Ovary (tissue), 9 donors: ENCODE data around the gene CRELD2. TPM values are rescaled to one million over a fixed set of nuclear protein-coding genes. Genes with fewer than 3 reads are reported as not detected.

Source experiments
- DNase-seq, 5 donors: peaks; one replicate each; pipeline ENCODE4 v3.0.0-alpha.2; 2019 to 2020
- H3K27ac ChIP-seq, 2 donors: fragments of 200-600 bp; one replicate each; pipeline versions ENCODE4 v1.5.1 to v1.8.0; 2019 to 2022
- H3K27me3 ChIP-seq: fragments of 200-600 bp; one replicate; pipeline ENCODE4 v1.8.0; 2022
- H3K36me3 ChIP-seq: fragments of 200-600 bp; sonication (generic); one replicate; pipeline ENCODE4 v1.5.1; 2019
- H3K4me1 ChIP-seq: one replicate; pipeline ENCODE4 v1.8.1; 2013; ENCODE audit warnings: mild to moderate bottlenecking, moderate library complexity; ENCODE audit not compliant: insufficient read depth
- H3K4me3 ChIP-seq: fragments of 200-600 bp; sonication (generic); one replicate; pipeline ENCODE4 v1.5.1; 2017
- H3K9me3 ChIP-seq, 2 donors: fragments of 200-600 bp in 1 of 2; sonication (generic) in 1 of 2; one replicate each; pipeline versions ENCODE4 v1.5.1 to v1.8.1; 2013 to 2019; ENCODE audit warnings: mild to moderate bottlenecking in 1 of 2, moderate library complexity in 1 of 2
- CTCF ChIP-seq, 3 donors: fragments of 450-650 bp in 2 of 3; fragments of 200-600 bp in 1 of 3; IDR thresholded peaks; one replicate each; pipeline versions ENCODE4 v1.5.1 to v1.8.0; 2016 to 2022; ENCODE audit warnings: antibody characterized with exemption in 3 of 3, mild to moderate bottlenecking in 1 of 3
- EP300 ChIP-seq: sonication (generic); formaldehyde crosslinking; IDR thresholded peaks from one replicate; pipeline ENCODE4 v1.6.1; 2017; ENCODE audit warnings: antibody characterized with exemption
- POLR2A ChIP-seq: fragments of 450-650 bp; IDR thresholded peaks from one replicate; pipeline ENCODE4 v1.6.1; 2017; ENCODE audit warnings: antibody characterized with exemption, mild to moderate bottlenecking, moderate library complexity
- WGBS, 3 donors: extraction: QIAGEN DNeasy Blood & Tissue Kit in 1 of 3; methylation state at CpG; one replicate each; pipeline versions ENCODE4 v1.1.5 to v1.1.7; 2013 to 2017; 5-methylcytosine and 5-hydroxymethylcytosine counted together
- intact Hi-C, 4 donors: fragments of 100-400 bp; cut with DNase I; formaldehyde crosslinking; loops; one replicate each; pipeline versions ENCODE4 v1.11.0 to v1.15.1; 2022 to 2023
- polyA plus RNA-seq, 2 donors: library from polyadenylated mRNA; stranded (reverse); fragments of 200-250 nt in 1 of 2; fragments of 350-450 nt in 1 of 2; fragmentation: Illumina TruSeq in 1 of 2; extraction: RNeasy Lipid Tissue Mini Kit (QIAGEN cat#74804) in 1 of 2; gene quantifications; one replicate each; pipeline ENCODE4 v1.2.3, GENCODE V29; 2013 to 2014
- total RNA-seq, 7 donors: library from RNA; depleted of rRNA in 2 of 7; stranded (reverse); fragments of >200 nt in 2 of 7; fragmentation: NEBNext Ultra II Directional in 3 of 7; extraction: Animal tissue kit (Norgen Biotek cat#: 25700) in 3 of 7; gene quantifications; one replicate each; pipeline versions ENCODE4 v1.1.0 to v1.2.4, GENCODE V29; 2016 to 2023
- donor health status: DM: no; HTN: no; CAD: no; lungs with moderate emphysema.
- donor health status: DM: no; HTN: no; CAD: no.
- donor health status: Bipolar disorder and iron deficiency.
- donor health status: DM: yes; HTN: yes; CAD: no.
- donor health status: DM: no; HTN: no; CAD: no.
- donor health status: DM: yes; HTN: yes; CAD: no.

The CRELD2 gene
- total and polyA plus RNA-seq, 9 donors = 9.5 to 53.4 (median 24.6) TPM

GRCh38 chr22:49935561-49935960, 17.1 kb downstream of the CRELD2 start:
- peaks cover 15% of the 10 kb centered on the region for H3K4me1 ChIP-seq
- peak overlapping the region; percentile 77 to 95 for H3K27ac ChIP-seq
- TF ChIP-seq CTCF (IDR thresholded peaks at IDR 0.05) (no peak), EP300 (no peak), POLR2A (no peak)
- H3K36me3 ChIP-seq = no peaks in the 10 kb centered on the region
- 4 to 21% (median 10%) methylated on average over 2 to 16 of the region's 16 CpGs for WGBS, 3 donors
- no peaks in the 10 kb centered on the region for H3K9me3 ChIP-seq
- no peaks in the 10 kb centered on the region for H3K27me3 ChIP-seq
- peak overlapping the region; percentile 42 for H3K4me3 ChIP-seq
- no peak for DNase-seq
- intact Hi-C loops = loop anchor here in 1 of 4 donors (5.0 kb wide), 1 partner anchor 37 kb away; no protein-coding TSS in a partner anchor

- peak overlapping the region; percentile 58 to 95 for H3K27ac ChIP-seq
- no peaks in the 10 kb centered on the region for H3K36me3 ChIP-seq
Measured at GRCh38 chr22:49936018-49936972, 17.9 kb downstream of the CRELD2 start.

GRCh38 chr22:49936973-49937757, 18.7 kb downstream of the CRELD2 start:
- TF ChIP-seq EP300 (no peak), POLR2A (no peak), CTCF (IDR thresholded peaks at IDR 0.05) (no peak)
- Histone ChIP-seq H3K4me3 (no peak overlapping the region), H3K27ac (peak overlapping the region; percentile 58 to 95), H3K9me3 (no peaks in the 10 kb centered on the region), H3K27me3 (no peaks in the 10 kb centered on the region), H3K36me3 (no peaks in the 10 kb centered on the region), H3K4me1 (peaks cover 15% of the 10 kb centered on the region)
- 39 to 56% (median 45%) methylated on average over 21 of the region's 21 CpGs for WGBS, 3 donors
- no peak for DNase-seq
- intact Hi-C loops = loop anchor here in 1 of 4 donors (5.0 kb wide), 1 partner anchor 35 kb away; no protein-coding TSS in a partner anchor

More at GRCh38 chr22:49936018-49936972, 17.9 kb downstream of the CRELD2 start:
- Histone ChIP-seq H3K4me3 (peak overlapping the region; percentile 42), H3K9me3 (no peaks in the 10 kb centered on the region), H3K27me3 (no peaks in the 10 kb centered on the region), H3K4me1 (peaks cover 15% of the 10 kb centered on the region)
- intact Hi-C loops = loop anchor here in 1 of 4 donors (5.0 kb wide), 1 partner anchor 36 kb away; no protein-coding TSS in a partner anchor
- TF ChIP-seq POLR2A = peak; percentile 39
- peak; percentile 71 for TF ChIP-seq EP300
- TF ChIP-seq CTCF (IDR thresholded peaks at IDR 0.05) = no peak
- DNase-seq = peak; percentile 94 to 96 (median 96)
- WGBS, 3 donors = 3 to 7% (median 3%) methylated on average over 22 to 52 of the region's 52 CpGs
